SK-N-MC (cell line): ENCODE results near the gene ITPRIP.

Experiments used
- EZH2 ChIP-seq: fragments of 200-600 bp; sonication (generic); IDR thresholded peaks from one replicate; pipeline ENCODE4 v1.6.1; 2017; ENCODE audit warnings: antibody characterized with exemption
- POLR2AphosphoS5 ChIP-seq: IDR thresholded peaks from 2 replicates; pipeline ENCODE4 v1.6.1; 2012; ENCODE audit warnings: mild to moderate bottlenecking, low read depth, low read length, borderline replicate concordance

DNA sequence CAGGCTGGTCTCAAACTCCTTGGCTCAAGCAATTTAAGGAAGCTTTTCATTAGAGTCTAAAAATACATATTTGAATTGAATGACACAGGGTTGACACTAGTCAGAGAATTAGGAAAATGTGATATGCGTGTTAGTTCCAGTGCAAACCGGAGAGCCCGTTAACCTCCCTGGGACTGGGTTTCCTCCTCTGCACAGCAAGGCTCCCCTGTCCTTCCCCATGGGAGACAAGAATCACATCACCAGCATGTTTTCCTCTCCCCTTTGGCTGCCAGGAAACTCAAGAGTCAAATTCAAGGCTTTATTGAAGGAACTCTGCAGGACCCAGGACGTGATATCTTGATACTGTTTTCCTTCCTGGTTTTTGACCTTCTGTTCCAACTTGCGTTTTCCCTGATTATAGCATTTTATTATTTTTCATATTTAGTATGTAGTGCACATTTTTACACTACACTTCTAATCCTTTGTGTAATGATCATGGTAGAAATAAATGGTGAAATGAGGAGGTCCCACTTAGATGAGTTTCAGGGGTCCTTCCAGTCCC is 44.4 kb downstream of the ITPRIP start:
- no peak for TF ChIP-seq EZH2
- no peak for TF ChIP-seq POLR2AphosphoS5
